IMR-90 (cell line): ENCODE measurements around the gene FOXD3. TPM values are rescaled to one million over a fixed set of nuclear protein-coding genes. Genes with fewer than 3 reads are reported as not detected.

Experiments
- ATAC-seq: fragments of 200-7000 bp; cut with Tn5 transposase; 2 replicates; pipeline ENCODE4 v1.9.1; 2020; ENCODE audit warnings: low read depth, mild to moderate bottlenecking, moderate library complexity
- BruUV-seq: library from RNA; stranded (reverse); fragments of 400-500 nt; replicated peaks from 2 replicates; lab custom pipeline; 2021; lab: Mats Ljungman, UMichigan
- CTCF ChIA-PET: fragments of 300-600 bp; formaldehyde crosslinking; extraction: SDS; loops from one replicate; lab custom pipeline; 2021; ENCODE audit warnings: antibody characterized with exemption; lab: Yijun Ruan, JAX
- POLR2A ChIA-PET: fragments of 300-600 bp; sonication (Branson Sonifier 250); formaldehyde crosslinking; loops from one replicate; lab custom pipeline; 2022; ENCODE audit warnings: antibody characterized with exemption; ENCODE audit not compliant: unreplicated experiment; lab: Charles Lee
- DNase-seq: peaks from one replicate; pipeline ENCODE4 v3.0.0; 2013
- H2AFZ ChIP-seq: replicated peaks from 2 replicates; pipeline ENCODE3; 2013; ENCODE audit warnings: low read length, mild to moderate bottlenecking; ENCODE audit not compliant: poor library complexity
- H2AK5ac ChIP-seq: 2 replicates; pipeline ENCODE4 v1.6.1; 2013; ENCODE audit warnings: low read depth, low read length, inconsistent platforms
- H2AK9ac ChIP-seq: replicated peaks from 2 replicates; pipeline ENCODE3; 2013; ENCODE audit warnings: mild to moderate bottlenecking, low read depth, low read length, moderate library complexity; ENCODE audit not compliant: poor library complexity
- H2BK120ac ChIP-seq: 2 replicates; pipeline ENCODE4 v1.6.1; 2013; ENCODE audit warnings: low read depth, low read length, inconsistent platforms
- H2BK15ac ChIP-seq: 3 replicates; pipeline ENCODE4 v1.6.1; 2013; ENCODE audit warnings: low read depth, low read length, inconsistent platforms
- H2BK20ac ChIP-seq: 2 replicates; pipeline ENCODE4 v1.6.1; 2013; ENCODE audit warnings: low read depth, mild to moderate bottlenecking, inconsistent platforms, low read length, moderate library complexity
- H2BK5ac ChIP-seq: 2 replicates; pipeline ENCODE4 v1.6.1; 2013; ENCODE audit warnings: mild to moderate bottlenecking, low read depth, low read length, inconsistent platforms; ENCODE audit not compliant: poor library complexity, severe bottlenecking
- H3K14ac ChIP-seq: replicated peaks from 2 replicates; pipeline ENCODE4 v1.6.1; 2013; ENCODE audit warnings: low read depth, low read length, inconsistent platforms
- H3K18ac ChIP-seq: 2 replicates; pipeline ENCODE4 v1.6.1; 2013; ENCODE audit warnings: low read depth, low read length, control low read depth
- H3K23ac ChIP-seq: 2 replicates; pipeline ENCODE4 v1.6.1; 2013; ENCODE audit warnings: low read depth, low read length, inconsistent platforms
- H3K27ac ChIP-seq: 2 replicates; pipeline ENCODE4 v1.5.1; 2013; ENCODE audit warnings: mild to moderate bottlenecking, control low read depth, low read length; ENCODE audit not compliant: insufficient read depth
- H3K27me3 ChIP-seq: 2 replicates; pipeline ENCODE4 v1.6.1; 2013; ENCODE audit warnings: low read length; ENCODE audit not compliant: control insufficient read depth, insufficient read depth
- H3K36me3 ChIP-seq: 2 replicates; pipeline ENCODE4 v1.6.1; 2013; ENCODE audit warnings: low read length, mixed read lengths; ENCODE audit not compliant: control insufficient read depth, insufficient read depth
- H3K4ac ChIP-seq: 2 replicates; pipeline ENCODE4 v1.6.1; 2013; ENCODE audit warnings: low read depth, low read length, inconsistent platforms
- H3K4me1 ChIP-seq: 2 replicates; pipeline ENCODE4 v1.6.1; 2013; ENCODE audit warnings: low read length, mixed read lengths; ENCODE audit not compliant: control insufficient read depth, insufficient read depth
- H3K4me2 ChIP-seq: 2 replicates; pipeline ENCODE4 v1.6.1; 2013; ENCODE audit warnings: low read depth, mild to moderate bottlenecking, control low read depth, low read length, moderate library complexity
- H3K4me3 ChIP-seq: 2 replicates; pipeline ENCODE4 v1.5.1; 2013; ENCODE audit warnings: low read depth, mild to moderate bottlenecking, control low read depth, low read length, moderate library complexity; ENCODE audit not compliant: insufficient read depth
- H3K56ac ChIP-seq: 2 replicates; pipeline ENCODE4 v1.6.1; 2013; ENCODE audit warnings: low read length, inconsistent platforms; ENCODE audit not compliant: insufficient read depth; ENCODE audit errors: extremely low read depth
- H3K79me1 ChIP-seq, 2 experiments: 2 replicates each; pipeline ENCODE4 v1.6.1; 2013; ENCODE audit warnings: low read length in 2 of 2, inconsistent platforms in 1 of 2, low read depth in 1 of 2
- H3K9ac ChIP-seq: 2 replicates; pipeline ENCODE4 v1.6.1; 2013; ENCODE audit warnings: low read depth, low read length, control low read depth
- H3K9me1 ChIP-seq: 2 replicates; pipeline ENCODE4 v1.6.1; 2013; ENCODE audit warnings: low read length, inconsistent platforms; ENCODE audit not compliant: insufficient read depth
- H3K9me3 ChIP-seq: 2 replicates; pipeline ENCODE4 v1.6.1; 2013; ENCODE audit warnings: low read length; ENCODE audit not compliant: control insufficient read depth, insufficient read depth
- H4K20me1 ChIP-seq: 2 replicates; pipeline ENCODE4 v1.6.1; 2013; ENCODE audit warnings: low read length, inconsistent platforms; ENCODE audit not compliant: insufficient read depth
- H4K5ac ChIP-seq: 2 replicates; pipeline ENCODE4 v1.6.1; 2013; ENCODE audit warnings: mild to moderate bottlenecking, low read depth, low read length, control low read depth
- H4K8ac ChIP-seq, 2 experiments: 2 replicates each; pipeline ENCODE4 v1.6.1; 2013; ENCODE audit warnings: low read depth in 2 of 2, low read length in 2 of 2, control low read depth in 1 of 2, inconsistent platforms in 1 of 2
- H4K91ac ChIP-seq: 2 replicates; pipeline ENCODE4 v1.6.1; 2013; ENCODE audit warnings: low read depth, low read length, inconsistent platforms; ENCODE audit not compliant: insufficient read depth
- BHLHE40 ChIP-seq: fragments of 150-350 bp; IDR thresholded peaks from 2 replicates; pipeline ENCODE4 v1.6.1; 2016; ENCODE audit warnings: mild to moderate bottlenecking, low read depth, low read length
- CTCF ChIP-seq: conservative IDR thresholded peaks from 2 replicates; pipeline ENCODE4 v1.5.1; 2012; ENCODE audit warnings: mild to moderate bottlenecking, low read depth, low read length, improper control_type of control experiment
- FOS ChIP-seq: fragments of 150-350 bp; IDR thresholded peaks from 2 replicates; pipeline ENCODE4 v1.6.1; 2016; ENCODE audit warnings: low read depth, low read length
- MAZ ChIP-seq: IDR thresholded peaks from 2 replicates; pipeline ENCODE4 v1.6.1; 2012; ENCODE audit warnings: low read depth, mild to moderate bottlenecking, low read length, improper control_type of control experiment, moderate library complexity, borderline replicate concordance
- MXI1 ChIP-seq: IDR thresholded peaks from 2 replicates; pipeline ENCODE4 v1.6.1; 2012; ENCODE audit warnings: low read depth, mild to moderate bottlenecking, low read length, moderate library complexity, borderline replicate concordance
- NFE2L2 ChIP-seq: fragments of 150-350 bp; IDR thresholded peaks from 2 replicates; pipeline ENCODE4 v1.6.1; 2016; ENCODE audit warnings: low read depth, mild to moderate bottlenecking, low read length
- POLR2A ChIP-seq: IDR thresholded peaks from 2 replicates; pipeline ENCODE4 v1.6.1; 2012; ENCODE audit warnings: mild to moderate bottlenecking, low read depth, low read length
- RCOR1 ChIP-seq: IDR thresholded peaks from 2 replicates; pipeline ENCODE4 v1.6.1; 2012; ENCODE audit warnings: mild to moderate bottlenecking, low read length, improper control_type of control experiment; ENCODE audit not compliant: insufficient replicate concordance
- USF2 ChIP-seq: fragments of 150-350 bp; IDR thresholded peaks from 2 replicates; pipeline ENCODE4 v1.6.1; 2017; ENCODE audit warnings: mild to moderate bottlenecking, antibody characterized with exemption, low read length, low read depth
- WGBS, 2 experiments: methylation state at CpG; one replicate each; pipeline versions ENCODE4 v1.1.5 to v1.1.7; 2013; ENCODE audit warnings: missing lambda C conversion rate in 2 of 2; ENCODE audit not compliant: insufficient read length in 1 of 2; ENCODE audit errors: extremely low coverage in 2 of 2; 5-methylcytosine and 5-hydroxymethylcytosine counted together
- dilution Hi-C: fragments of 300-500 bp; cut with HindIII; formaldehyde crosslinking; loops from one replicate; pipeline ENCODE4 v1.14.3; 2018; ENCODE audit warnings: low sequenced_read_pairs; ENCODE audit not compliant: unreplicated experiment
- in situ Hi-C: fragments of 300-500 bp; cut with MboI; formaldehyde crosslinking; loops from 3 replicates; pipeline ENCODE4 v1.14.3; 2019; ENCODE audit warnings: low sequenced_read_pairs, inconsistent platforms, mixed read lengths
- intact Hi-C: fragments of 100-400 bp; cut with micrococcal nuclease; formaldehyde crosslinking; loops from 2 replicates; pipeline ENCODE4 v1.10.0; 2022
- polyA plus RNA-seq, 3 experiments: library from polyadenylated mRNA; depleted of rRNA; stranded (reverse); fragments of >200 nt; gene quantifications; 2 replicates each; pipeline ENCODE4 v1.2.3, GENCODE V29; 2012; ENCODE audit warnings: low replicate concordance in 1 of 3
- total RNA-seq: library from RNA; depleted of rRNA; stranded (reverse); fragments of >200 nt; gene quantifications from 2 replicates; pipeline ENCODE4 v1.2.3, GENCODE V29; 2012

Gene FOXD3
- total and polyA plus RNA-seq, 2 of the 4 experiments (the other 2 are of a cell fraction) = not detected

GRCh38 chr1:63362578-63362977 is 40.2 kb downstream of the FOXD3 start:
- 0 out of 2 replicates have a peak, but pooled peaks cover 5% of the 10 kb centered on the region for H3K9me1 ChIP-seq
- H4K8ac ChIP-seq = no peak overlapping the region
- no TSS peak for BruUV-seq
- no peak overlapping the region for H3K4me2 ChIP-seq
- DNase-seq (no peak), ATAC-seq (no peak)
- H4K5ac ChIP-seq = no peak overlapping the region
- intact Hi-C loops (no loop called here), dilution Hi-C loops (no loop called here), in situ Hi-C loops (no loop called here)
- no peak overlapping the region for H3K27ac ChIP-seq
- no CpG with 5 or more reads among the region's 1 CpG for WGBS, 2 experiments
- H3K9me3 ChIP-seq = no peaks in the 10 kb centered on the region
- H2BK15ac ChIP-seq = no peak overlapping the region
- CTCF ChIA-PET = no interaction called here
- no peaks in the 10 kb centered on the region for H3K36me3 ChIP-seq
- H3K9ac ChIP-seq = no peak overlapping the region
- H4K91ac ChIP-seq = no peak overlapping the region
- H3K18ac ChIP-seq = no peak overlapping the region
- no peaks in the 10 kb centered on the region for H3K4me1 ChIP-seq
- H3K79me1 ChIP-seq = no peaks in the 10 kb centered on the region
- no peaks in the 10 kb centered on the region for H4K20me1 ChIP-seq
- H3K14ac ChIP-seq = no peak overlapping the region
- no peak overlapping the region for H3K4me3 ChIP-seq
- no peak overlapping the region for H2AFZ ChIP-seq
- H3K23ac ChIP-seq = no peak overlapping the region; the same call in 1 of the 2 replicates
- H3K27me3 ChIP-seq = peaks cover 9% of the 10 kb centered on the region
- H2AK5ac ChIP-seq = no peak overlapping the region
- no peak overlapping the region for H2AK9ac ChIP-seq
- no peak overlapping the region for H3K4ac ChIP-seq
- no peak overlapping the region for H2BK20ac ChIP-seq
- H2BK120ac ChIP-seq = no peak overlapping the region
- H3K56ac ChIP-seq = no peak overlapping the region
- POLR2A ChIA-PET = no interaction called here
- H2BK5ac ChIP-seq = no peak overlapping the region
- TF ChIP-seq NFE2L2 (no peak), BHLHE40 (no peak), RCOR1 (no peak), USF2 (no peak), POLR2A (no peak), MXI1 (no peak), FOS (no peak), CTCF (no peak), MAZ (no peak)
